Measurements from ENCODE around the gene RELN. TPM values are rescaled to one million over a fixed set of nuclear protein-coding genes. Genes with fewer than 3 reads are reported as not detected.

Gene RELN
- total and polyA plus RNA-seq, 9 of the 15 experiments (the other 6 are each of a cell fraction or from before 2014, with no cell fraction given) = 12.9 to 43.2 (median 18.1) TPM

DNA sequence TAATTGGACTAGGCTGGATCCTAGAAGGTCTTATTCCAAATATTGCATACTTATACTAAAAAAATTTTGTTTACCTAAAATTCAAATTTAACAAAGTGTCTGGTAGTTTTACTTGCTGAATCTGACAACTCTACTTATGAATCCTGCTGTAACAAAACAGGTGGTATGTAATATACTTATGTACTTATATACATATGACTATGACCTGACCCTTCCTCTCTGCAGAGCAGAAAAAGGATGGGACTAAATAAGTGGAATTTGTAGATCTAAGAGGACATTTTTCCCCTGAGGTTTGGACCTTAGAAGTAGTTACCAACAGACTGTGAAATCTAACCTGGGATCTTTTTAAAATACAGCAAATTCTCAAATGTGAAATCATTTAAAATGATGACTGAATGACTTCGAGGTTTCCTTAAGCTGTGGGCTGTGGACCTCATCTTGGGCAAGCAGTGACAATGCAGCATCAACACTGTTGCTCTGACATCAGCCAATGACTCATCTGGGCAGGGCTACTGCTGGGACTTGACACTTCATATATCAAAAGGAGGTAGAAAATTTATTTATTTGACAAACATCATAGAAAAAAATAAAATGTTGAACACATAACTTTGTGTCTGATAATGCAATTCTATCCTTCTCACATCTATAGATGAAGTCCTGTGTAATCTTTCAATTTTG lies 73.6 kb downstream of the RELN start (continued):
- TF ChIP-seq YY1 (IDR thresholded peaks at IDR 0.05; ENCODE audit: borderline replicate concordance in 1 of 3, control insufficient read depth in 1 of 3, extremely low read depth in 1 of 3, insufficient read depth in 3 of 3, insufficient read length in 1 of 3, insufficient replicate concordance in 2 of 3, low read depth in 1 of 3, low read length in 2 of 3) (peak in 1 of 3 experiments; percentile 29), GABPA (tag; conservative IDR thresholded peaks at IDR 0.05; ENCODE audit: low read depth) (0 out of 2 replicates have a peak, but pooled peaks have one; percentile 15), FOS (IDR thresholded peaks at IDR 0.05; ENCODE audit: extremely low read depth, insufficient read length) (peak; percentile 66), RBFOX2 (IDR thresholded peaks at IDR 0.05; ENCODE audit: low read depth, low read length) (0 out of 2 replicates have a peak, but pooled peaks have one; percentile 8), ARID1B (IDR thresholded peaks at IDR 0.05) (peak; percentile 83), RCOR1 (IDR thresholded peaks at IDR 0.05; ENCODE audit: borderline replicate concordance in 1 of 2, low read depth in 2 of 2, low read length in 2 of 2) (peak in 1 of 2 experiments; percentile 83; a peak in 1 of 4 replicates), DIDO1 (tag; IDR thresholded peaks at IDR 0.05; ENCODE audit: low read depth) (no peak), CREM (IDR thresholded peaks at IDR 0.05; ENCODE audit: low read depth) (peak; percentile 94), EHMT2 (IDR thresholded peaks at IDR 0.05) (0 out of 2 replicates have a peak, but pooled peaks have one; percentile 14), NFRKB (IDR thresholded peaks at IDR 0.05; ENCODE audit: low read depth) (peak; percentile 25; the same call in 1 of the 2 replicates), ZNF239 (CRISPR knock-in tag; IDR thresholded peaks at IDR 0.05) (0 out of 2 replicates have a peak, but pooled peaks have one; percentile 9), CXXC5 (CRISPR knock-in tag; IDR thresholded peaks at IDR 0.05) (peak; percentile 36), SMARCE1 (IDR thresholded peaks at IDR 0.05) (peak; percentile 80), RFX1 (IDR thresholded peaks at IDR 0.05) (peak; percentile 47; the same call in 1 of the 2 replicates)
- TF ChIP-seq, protein P1, sequence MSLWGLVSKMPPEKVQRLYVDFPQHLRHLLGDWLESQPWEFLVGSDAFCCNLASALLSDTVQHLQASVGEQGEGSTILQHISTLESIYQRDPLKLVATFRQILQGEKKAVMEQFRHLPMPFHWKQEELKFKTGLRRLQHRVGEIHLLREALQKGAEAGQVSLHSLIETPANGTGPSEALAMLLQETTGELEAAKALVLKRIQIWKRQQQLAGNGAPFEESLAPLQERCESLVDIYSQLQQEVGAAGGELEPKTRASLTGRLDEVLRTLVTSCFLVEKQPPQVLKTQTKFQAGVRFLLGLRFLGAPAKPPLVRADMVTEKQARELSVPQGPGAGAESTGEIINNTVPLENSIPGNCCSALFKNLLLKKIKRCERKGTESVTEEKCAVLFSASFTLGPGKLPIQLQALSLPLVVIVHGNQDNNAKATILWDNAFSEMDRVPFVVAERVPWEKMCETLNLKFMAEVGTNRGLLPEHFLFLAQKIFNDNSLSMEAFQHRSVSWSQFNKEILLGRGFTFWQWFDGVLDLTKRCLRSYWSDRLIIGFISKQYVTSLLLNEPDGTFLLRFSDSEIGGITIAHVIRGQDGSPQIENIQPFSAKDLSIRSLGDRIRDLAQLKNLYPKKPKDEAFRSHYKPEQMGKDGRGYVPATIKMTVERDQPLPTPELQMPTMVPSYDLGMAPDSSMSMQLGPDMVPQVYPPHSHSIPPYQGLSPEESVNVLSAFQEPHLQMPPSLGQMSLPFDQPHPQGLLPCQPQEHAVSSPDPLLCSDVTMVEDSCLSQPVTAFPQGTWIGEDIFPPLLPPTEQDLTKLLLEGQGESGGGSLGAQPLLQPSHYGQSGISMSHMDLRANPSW (CRISPR knock-in tag; IDR thresholded peaks at IDR 0.05) = no peak
- TF ChIP-seq, protein P2, sequence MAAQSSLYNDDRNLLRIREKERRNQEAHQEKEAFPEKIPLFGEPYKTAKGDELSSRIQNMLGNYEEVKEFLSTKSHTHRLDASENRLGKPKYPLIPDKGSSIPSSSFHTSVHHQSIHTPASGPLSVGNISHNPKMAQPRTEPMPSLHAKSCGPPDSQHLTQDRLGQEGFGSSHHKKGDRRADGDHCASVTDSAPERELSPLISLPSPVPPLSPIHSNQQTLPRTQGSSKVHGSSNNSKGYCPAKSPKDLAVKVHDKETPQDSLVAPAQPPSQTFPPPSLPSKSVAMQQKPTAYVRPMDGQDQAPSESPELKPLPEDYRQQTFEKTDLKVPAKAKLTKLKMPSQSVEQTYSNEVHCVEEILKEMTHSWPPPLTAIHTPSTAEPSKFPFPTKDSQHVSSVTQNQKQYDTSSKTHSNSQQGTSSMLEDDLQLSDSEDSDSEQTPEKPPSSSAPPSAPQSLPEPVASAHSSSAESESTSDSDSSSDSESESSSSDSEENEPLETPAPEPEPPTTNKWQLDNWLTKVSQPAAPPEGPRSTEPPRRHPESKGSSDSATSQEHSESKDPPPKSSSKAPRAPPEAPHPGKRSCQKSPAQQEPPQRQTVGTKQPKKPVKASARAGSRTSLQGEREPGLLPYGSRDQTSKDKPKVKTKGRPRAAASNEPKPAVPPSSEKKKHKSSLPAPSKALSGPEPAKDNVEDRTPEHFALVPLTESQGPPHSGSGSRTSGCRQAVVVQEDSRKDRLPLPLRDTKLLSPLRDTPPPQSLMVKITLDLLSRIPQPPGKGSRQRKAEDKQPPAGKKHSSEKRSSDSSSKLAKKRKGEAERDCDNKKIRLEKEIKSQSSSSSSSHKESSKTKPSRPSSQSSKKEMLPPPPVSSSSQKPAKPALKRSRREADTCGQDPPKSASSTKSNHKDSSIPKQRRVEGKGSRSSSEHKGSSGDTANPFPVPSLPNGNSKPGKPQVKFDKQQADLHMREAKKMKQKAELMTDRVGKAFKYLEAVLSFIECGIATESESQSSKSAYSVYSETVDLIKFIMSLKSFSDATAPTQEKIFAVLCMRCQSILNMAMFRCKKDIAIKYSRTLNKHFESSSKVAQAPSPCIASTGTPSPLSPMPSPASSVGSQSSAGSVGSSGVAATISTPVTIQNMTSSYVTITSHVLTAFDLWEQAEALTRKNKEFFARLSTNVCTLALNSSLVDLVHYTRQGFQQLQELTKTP (IDR thresholded peaks at IDR 0.05; ENCODE audit: low read depth in 1 of 2, partially characterized antibody in 2 of 2) = peak in 1 of 2 experiments; percentile 58
- TF ChIP-seq, protein P3, sequence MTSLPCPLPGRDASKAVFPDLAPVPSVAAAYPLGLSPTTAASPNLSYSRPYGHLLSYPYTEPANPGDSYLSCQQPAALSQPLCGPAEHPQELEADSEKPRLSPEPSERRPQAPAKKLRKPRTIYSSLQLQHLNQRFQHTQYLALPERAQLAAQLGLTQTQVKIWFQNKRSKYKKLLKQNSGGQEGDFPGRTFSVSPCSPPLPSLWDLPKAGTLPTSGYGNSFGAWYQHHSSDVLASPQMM (CRISPR knock-in tag; IDR thresholded peaks at IDR 0.05) = no peak
- TF ChIP-seq, protein P4, sequence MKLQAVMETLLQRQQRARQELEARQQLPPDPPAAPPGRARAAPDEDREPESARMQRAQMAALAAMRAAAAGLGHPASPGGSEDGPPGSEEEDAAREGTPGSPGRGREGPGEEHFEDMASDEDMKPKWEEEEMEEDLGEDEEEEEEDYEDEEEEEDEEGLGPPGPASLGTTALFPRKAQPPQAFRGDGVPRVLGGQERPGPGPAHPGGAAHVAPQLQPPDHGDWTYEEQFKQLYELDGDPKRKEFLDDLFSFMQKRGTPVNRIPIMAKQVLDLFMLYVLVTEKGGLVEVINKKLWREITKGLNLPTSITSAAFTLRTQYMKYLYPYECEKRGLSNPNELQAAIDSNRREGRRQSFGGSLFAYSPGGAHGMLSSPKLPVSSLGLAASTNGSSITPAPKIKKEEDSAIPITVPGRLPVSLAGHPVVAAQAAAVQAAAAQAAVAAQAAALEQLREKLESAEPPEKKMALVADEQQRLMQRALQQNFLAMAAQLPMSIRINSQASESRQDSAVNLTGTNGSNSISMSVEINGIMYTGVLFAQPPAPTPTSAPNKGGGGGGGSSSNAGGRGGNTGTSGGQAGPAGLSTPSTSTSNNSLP (IDR thresholded peaks at IDR 0.05; ENCODE audit: borderline replicate concordance, low read depth, low read length) = peak; percentile 20; the same call in 1 of the 2 replicates
